Activated gamma-delta T cell treated with anti-CD3 and anti-CD28 coated beads, Interleukin-2, amount 50 U/mL, for 16 hours (primary cell): ENCODE results near the gene PEAK1.
"Not testable (repeated sequence)": the region's sequence is repeated elsewhere in the genome, so short reads cannot be mapped to it uniquely, and the experiment has no call there.

Experiments
- DNase-seq: peaks from one replicate; pipeline ENCODE4 v3.0.0-alpha.2; 2020; ENCODE audit warnings: low read depth

Gene PEAK1

DNA sequence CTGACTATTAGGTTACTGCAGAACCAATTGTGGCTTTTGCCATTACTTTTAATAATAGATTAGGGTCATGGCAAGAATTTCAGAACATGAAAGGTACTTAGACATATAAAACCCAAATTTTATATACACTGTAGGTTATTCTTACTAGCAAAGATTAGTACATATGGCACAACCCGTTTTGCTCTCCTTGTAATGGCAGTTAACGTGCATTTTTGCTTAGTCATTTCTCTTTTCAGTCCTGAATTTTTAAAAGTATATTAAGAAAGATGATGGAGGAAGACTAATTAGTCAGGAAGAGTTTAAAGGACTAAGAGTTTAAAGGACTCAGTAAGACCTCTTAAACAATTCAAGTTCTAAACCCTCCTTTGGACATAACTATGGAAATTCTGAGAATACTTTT, 114.0 kb downstream of the PEAK1 start:
- no peak for DNase-seq

GRCh38 chr15:77296773-77297337, 123.0 kb downstream of the PEAK1 start:
- no peak for DNase-seq

DNA sequence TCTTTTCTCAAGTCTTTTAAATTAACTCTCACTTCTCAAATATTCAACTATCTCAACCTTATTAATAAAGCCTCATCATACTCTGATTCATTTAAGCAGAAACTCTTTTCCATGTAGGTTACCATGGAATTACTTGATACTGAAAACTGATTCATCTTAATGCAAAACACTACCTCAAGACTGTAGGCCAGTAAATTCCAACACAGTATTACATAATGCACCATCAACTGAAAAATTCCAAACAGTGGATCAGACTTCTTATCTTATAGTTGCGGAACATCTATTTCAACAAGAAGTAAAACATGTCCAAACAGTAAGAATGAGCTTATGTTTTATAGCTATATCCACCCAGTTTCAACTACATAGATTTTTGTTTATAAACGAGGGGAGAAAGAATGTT, 124.5 kb downstream of the PEAK1 start:
- DNase-seq = no peak

- no peak for DNase-seq
Observed at GRCh38 chr15:77292969-77293558, 126.8 kb downstream of the PEAK1 start.

- no peak for DNase-seq
Observed at GRCh38 chr15:77291107-77291506, 128.8 kb downstream of the PEAK1 start.

DNA sequence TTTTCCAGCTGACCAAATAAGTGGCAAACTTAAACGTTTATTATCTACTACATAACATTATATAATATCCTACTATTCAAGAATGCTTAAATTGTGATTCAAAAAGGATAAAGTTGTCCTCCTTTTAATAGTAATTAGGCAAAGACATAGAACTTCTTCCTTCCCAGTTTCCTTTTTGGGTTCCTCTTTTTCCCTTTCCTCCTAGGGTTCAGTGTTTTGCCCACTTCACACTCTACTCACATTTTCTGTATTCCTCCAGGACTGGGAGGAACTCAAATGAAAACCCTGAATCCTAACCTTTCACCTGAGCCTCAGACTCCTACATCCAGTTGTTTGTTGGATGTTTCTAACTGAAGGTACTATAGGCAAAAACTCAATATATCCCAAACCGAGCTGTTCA, 132.5 kb downstream of the PEAK1 start:
- no peak for DNase-seq

DNA sequence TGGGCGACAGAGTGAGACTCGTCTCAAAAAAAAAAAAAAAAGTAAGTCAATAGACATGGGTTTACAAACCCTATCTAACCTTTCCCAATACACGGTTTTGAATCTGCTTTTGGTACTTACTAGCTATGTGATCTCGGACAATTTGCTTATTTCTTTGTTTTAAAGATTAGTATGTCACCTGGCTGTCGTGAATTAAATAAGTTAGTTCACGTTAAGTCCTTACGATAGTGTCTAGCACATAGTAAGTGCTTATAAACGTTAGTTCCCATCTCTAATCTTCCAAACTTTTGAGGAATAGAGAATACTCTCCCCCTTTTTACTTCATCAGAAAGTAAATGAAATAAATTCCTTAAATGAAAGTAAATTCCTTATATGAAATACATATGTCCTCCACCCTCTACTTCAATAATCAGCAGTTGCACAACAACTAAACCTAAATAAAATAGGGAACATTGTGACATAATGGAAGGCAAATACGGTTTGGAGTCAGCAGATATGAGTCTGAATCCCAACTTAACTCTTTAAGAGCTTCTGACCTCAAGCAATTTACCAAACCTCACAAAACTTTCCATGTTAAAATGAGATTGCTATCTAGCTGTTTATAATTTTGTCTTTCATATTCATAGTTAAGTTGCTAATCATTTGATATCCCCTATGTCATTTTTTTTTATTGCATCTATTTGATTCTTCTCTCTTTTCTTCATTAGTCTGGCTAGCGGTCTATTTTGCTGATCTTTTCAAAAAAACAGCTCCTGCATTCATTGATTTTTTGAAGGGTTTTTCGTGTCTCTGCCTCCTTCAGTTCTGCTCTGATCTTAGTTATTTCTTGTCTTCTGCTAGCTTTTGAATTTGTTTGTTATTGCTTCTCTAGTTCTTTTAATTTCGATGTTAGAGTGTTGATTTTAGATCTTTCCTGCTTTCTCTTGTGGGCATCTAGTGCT, 134.6 kb downstream of the PEAK1 start:
- no peak for DNase-seq

- no peak for DNase-seq
Observed at GRCh38 chr15:77282333-77282732, 137.6 kb downstream of the PEAK1 start.

- DNase-seq = no peak
Observed at GRCh38 chr15:77276943-77277342, 143.0 kb downstream of the PEAK1 start.

- DNase-seq = no peak
Observed at GRCh38 chr15:77276096-77276495, 143.8 kb downstream of the PEAK1 start.

DNA sequence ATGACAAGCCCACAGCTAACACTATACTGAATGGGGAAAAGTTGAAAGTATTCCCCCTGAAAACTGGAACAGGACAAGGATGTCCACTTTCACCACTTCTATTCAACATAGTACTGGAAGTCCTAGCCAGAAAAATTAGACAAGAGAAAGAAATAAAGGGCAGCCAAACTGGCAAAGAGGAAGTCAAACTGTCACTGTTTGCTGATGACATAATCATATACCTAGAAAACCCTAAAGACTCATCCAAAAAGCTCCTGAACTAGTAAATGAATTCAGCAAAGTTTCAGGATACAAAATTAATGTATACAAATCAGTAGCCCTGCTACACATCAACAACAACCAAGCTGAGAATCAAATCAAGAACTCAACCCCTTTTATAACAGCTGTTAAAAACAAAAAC, 146.8 kb downstream of the PEAK1 start:
- not testable (repeated sequence) for DNase-seq

GRCh38 chr15:77266708-77267386, 153.1 kb downstream of the PEAK1 start:
- DNase-seq = no peak

DNA sequence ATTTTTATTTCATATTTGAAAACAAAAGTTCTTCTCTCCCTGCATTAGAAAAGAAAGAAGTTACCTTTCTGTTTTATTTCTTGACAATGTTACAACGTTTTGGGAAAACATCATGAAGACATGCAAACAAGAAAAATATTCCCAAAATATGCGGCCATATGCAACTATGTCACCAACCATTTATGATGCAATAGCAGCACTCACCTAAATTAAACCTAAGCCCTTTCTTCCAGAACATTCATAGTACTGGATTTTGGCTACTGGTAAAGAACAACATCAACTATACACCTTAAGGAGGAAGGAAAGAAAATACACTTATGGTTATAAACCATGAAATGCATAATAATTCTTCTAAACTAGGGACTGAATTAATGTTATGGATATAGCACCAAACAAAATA, 164.5 kb downstream of the PEAK1 start:
- no peak for DNase-seq

- no peak for DNase-seq
Observed at GRCh38 chr15:77251662-77252061, 168.2 kb downstream of the PEAK1 start.

DNA sequence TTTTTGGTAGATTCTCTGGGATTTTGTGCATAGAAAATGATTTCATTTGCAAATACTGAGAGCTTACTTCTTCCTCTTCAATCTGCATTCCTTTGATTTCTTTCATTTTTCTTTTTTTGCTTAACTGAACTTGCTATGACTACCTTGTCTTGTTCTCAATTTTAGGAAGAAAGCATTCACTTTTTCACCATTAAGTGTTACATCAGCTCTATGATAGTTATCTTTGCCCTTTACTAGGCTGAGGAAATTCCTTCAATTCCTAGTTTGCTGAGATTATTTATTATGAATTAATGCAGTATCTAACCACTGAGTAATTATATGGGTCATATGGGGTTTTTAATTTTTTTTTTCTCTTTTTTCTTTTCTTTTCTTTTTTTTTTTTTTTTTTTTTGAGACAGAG, 172.8 kb downstream of the PEAK1 start:
- DNase-seq = no peak

GRCh38 chr15:77243716-77244401, 176.0 kb downstream of the PEAK1 start:
- no peak for DNase-seq

DNA sequence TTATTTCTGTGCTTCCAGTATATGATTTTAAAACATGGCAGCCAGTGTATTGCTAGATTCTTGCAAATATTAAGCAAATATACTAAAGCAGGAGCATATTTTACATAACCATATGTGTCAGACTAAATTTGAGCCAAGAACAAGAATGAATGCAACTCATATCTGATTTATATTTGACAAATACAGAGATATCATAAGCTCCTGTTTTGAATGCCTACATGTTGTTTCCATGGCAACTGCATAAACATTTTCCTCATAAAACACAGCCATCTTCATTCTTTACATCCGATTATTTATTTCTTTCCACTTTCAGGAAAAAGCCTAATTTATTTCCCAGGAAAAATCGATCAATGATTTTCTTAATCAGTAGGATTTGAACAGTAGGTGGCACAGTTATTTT, 176.8 kb downstream of the PEAK1 start:
- DNase-seq = no peak

- no peak for DNase-seq
Observed at GRCh38 chr15:77239882-77240608, 179.9 kb downstream of the PEAK1 start.

DNA sequence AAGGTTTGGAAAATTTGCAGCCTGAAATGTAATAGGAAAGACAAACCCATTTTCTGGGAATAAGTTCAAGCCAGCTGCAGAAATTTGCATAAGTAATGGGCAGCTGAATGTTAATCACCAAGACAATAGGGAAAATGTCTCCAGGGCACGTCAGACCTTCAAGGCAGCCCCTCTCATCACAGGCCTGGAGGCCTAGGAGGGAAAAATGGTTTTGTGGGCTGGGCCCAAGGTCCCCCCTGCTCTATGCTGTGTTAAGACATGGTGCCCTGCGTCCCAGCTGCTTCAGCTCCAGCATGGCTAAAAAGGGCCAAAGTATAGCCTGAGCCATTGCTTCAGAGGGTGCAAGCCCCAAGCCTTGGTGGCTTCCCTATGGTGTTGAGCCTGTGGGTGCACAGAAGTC, 184.3 kb downstream of the PEAK1 start:
- no peak for DNase-seq

DNA sequence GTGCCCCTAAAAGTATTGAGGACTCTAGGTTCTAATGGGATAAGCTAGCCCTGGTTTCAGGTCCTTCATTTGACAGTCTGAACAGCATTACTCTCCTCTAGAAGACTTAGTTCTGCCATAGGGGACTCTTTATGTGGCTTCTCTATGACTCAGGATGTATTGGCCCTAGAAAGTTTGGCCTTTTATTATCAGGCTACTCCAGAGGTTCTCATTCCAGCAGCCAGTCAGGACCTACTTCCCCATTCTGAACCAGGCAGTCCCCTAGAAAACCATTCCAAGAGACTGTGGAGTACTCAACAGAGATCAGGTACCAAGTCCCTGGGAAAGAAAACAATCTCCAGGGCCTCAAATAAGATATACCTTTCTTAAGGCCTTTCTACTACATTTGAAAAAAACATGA, 191.1 kb downstream of the PEAK1 start:
- no peak for DNase-seq

DNA sequence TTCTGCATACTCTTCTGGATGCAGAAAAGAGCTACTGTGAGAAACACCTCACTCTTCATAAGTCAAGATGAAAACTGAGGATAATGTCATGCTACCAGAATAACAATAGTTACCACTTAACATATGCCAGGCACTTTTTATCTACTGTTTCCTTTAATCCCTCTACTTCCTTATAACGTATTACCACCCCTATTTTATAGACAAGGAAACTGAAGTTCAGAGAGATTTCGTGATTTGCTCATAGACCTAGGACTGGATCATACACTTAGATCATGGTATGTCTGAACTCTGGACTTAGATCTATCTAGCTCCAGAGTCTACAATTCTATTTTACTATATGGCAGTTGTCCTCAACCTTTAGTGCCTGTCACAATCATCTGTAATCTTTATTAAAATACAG, 193.3 kb downstream of the PEAK1 start:
- DNase-seq = no peak
